Activated T-helper 1 cell treated with anti-CD3 and anti-CD28 coated beads, Interleukin-12 subunit alpha, Interleukin-12 subunit beta, Interleukin-2, Interleukin-4 antibody, amounts not matched to agents 30 ng/mL and 10 ng/mL and 1 ng/mL, durations not matched to agents 14 hours and 24 hours and 36 hours (primary cell): ENCODE measurements around the gene AGAP9. TPM values are rescaled to one million over a fixed set of nuclear protein-coding genes. Genes with fewer than 3 reads are reported as not detected.
"Not testable (repeated sequence)": the region's sequence is repeated elsewhere in the genome, so short reads cannot be mapped to it uniquely, and the experiment has no call there.

Experiments used
- DNase-seq: peaks from one replicate; pipeline ENCODE4 v3.0.0; 2021; ENCODE audit warnings: low spot score
- H3K27ac Mint-ChIP-seq: one replicate; pipeline ENCODE4 v1.8.0; 2021; ENCODE audit warnings: mild to moderate bottlenecking, mixed read lengths
- H3K27me3 Mint-ChIP-seq: one replicate; pipeline ENCODE4 v1.8.0; 2022; ENCODE audit warnings: mild to moderate bottlenecking, moderate library complexity, mixed read lengths; ENCODE audit not compliant: insufficient read depth
- H3K36me3 Mint-ChIP-seq: one replicate; pipeline ENCODE4 v1.8.0; 2021; ENCODE audit warnings: low read depth, mixed read lengths
- H3K4me1 Mint-ChIP-seq: one replicate; pipeline ENCODE4 v1.8.0; 2021; ENCODE audit warnings: low read depth, mixed read lengths
- H3K4me3 Mint-ChIP-seq: one replicate; pipeline ENCODE4 v1.8.0; 2021; ENCODE audit warnings: mild to moderate bottlenecking, moderate library complexity, mixed read lengths
- H3K9me3 Mint-ChIP-seq: one replicate; pipeline ENCODE4 v1.8.0; 2021; ENCODE audit warnings: mixed read lengths
- intact Hi-C: fragments of 100-400 bp; cut with micrococcal nuclease; formaldehyde crosslinking; loops from one replicate; pipeline ENCODE4 v1.15.1; 2024
- total RNA-seq: library from RNA; stranded (reverse); gene quantifications from 2 replicates; pipeline ENCODE4 v1.2.3, GENCODE V29; 2022

Gene AGAP9
- 9.2 and 9.5 TPM in 2 replicates for total RNA-seq

DNA sequence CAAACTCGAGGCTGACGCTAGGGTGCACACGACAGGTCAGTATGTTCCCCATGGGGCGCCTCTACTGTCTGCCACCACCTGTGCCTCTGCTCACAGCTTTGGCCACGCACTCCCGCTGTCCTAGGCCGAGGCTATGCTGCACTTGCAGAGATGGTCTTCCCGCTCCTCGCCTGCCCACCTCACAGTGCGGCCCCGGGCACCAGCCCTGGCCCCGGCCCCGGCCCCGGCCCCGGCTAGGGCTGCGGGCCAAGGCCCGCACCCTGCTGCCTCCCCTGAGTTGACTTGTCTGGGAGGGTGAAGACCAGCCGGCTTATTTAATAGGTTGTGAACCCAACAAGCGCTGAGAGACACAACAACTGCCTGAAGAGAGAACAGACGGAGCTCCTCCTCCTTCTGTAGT is at the start of gene AGAP9:
TSS of gene AGAP9 (minus strand) at position 164 of the 400 bp plus-strand sequence. CDS start at position 52, 112 bp downstream.
- H3K27ac Mint-ChIP-seq, H3K4me3 Mint-ChIP-seq, H3K9me3 Mint-ChIP-seq, H3K4me1 Mint-ChIP-seq, intact Hi-C loops, H3K36me3 Mint-ChIP-seq, DNase-seq, H3K27me3 Mint-ChIP-seq: not testable (repeated sequence)

DNA sequence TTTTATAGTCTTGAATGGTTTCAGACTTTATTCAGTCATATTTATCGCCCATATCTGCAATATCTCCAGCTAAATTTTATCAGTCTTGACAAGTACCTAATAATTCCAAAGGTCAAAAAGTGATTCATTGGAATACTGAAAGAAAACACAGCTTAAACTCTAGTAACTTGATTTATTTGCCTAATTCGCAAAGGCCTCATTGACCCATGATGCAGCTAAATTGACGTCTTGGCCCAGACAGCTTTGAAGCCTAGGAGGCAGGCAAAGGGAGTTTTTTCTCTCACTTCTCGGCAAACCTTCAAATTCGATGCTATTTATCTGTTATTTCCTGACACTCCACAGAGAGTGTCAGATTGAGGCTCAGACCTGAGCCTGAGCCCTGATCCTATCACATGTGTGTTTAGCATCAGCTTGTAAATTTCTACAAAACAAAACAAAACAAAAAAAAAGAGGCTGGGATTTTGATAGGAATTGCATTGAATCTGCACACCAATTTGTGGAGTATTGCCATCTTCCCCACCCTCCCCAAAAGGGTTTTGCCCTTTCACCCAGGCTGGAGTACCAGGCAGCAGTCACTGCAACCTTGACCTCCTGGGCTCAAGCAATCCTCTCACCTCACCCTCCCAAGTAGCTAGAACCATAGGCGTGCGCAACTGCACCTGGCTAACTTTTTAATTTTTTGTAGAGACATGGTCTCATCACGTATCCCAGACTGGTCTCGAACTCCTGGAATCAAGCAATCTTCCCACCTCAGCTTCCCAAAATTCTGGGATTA is 47.9 kb upstream of the AGAP9 start:
- H3K4me3 Mint-ChIP-seq, DNase-seq, intact Hi-C loops, H3K9me3 Mint-ChIP-seq, H3K4me1 Mint-ChIP-seq, H3K27ac Mint-ChIP-seq, H3K27me3 Mint-ChIP-seq, H3K36me3 Mint-ChIP-seq: not testable (repeated sequence)

DNA sequence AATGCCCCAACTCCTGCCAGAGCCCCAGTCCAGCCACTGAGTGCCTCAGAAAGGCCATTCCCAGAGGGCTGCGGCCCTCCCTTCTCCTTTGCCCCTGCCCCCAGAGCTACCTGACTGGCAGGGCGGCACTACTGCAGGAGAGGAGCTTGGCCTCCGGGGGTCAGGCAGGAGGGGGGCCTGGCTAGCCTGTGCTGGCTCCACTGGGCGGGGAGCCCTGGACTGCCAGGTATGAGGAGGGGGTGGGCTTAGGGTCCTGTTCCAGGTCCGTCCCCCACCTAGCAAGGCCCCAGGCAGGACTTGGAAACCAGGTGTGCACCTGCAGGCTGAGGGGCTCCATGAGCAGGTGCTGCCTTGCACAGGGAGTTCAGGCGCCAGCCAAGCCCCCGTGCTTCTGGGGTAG is 43.3 kb upstream of the AGAP9 start:
- H3K27ac Mint-ChIP-seq, H3K9me3 Mint-ChIP-seq, intact Hi-C loops, H3K36me3 Mint-ChIP-seq, H3K4me1 Mint-ChIP-seq, H3K27me3 Mint-ChIP-seq, H3K4me3 Mint-ChIP-seq, DNase-seq: not testable (repeated sequence)

DNA sequence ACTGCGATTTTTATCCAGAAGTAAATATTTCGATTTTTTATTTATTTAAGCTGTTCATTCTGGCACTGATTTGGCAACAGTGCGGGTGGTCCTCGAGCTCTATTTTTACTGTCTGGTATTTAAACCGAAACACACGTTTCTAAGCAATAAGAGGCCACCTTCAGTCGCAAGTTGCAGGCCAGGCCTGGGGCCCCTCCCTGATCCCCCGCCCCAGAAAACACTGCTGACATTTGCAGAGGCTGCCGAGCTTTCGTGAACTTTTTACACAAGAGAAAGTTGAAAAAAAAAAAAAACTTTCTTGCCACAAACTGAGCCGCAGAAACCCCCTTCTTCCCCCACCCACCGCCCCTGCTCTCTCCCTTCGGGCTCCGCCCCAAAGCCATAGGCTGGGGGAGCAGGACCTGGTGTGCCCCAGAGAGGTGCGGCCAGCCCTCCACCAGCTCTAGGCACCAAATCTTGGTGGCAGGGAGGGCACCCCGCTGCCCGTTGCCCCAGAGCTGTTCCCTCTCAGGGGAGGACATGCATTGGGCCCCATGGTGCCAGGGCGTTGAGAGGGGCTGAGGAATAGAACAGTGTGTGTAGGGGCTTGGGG is 42.8 kb upstream of the AGAP9 start:
- DNase-seq, H3K9me3 Mint-ChIP-seq, H3K36me3 Mint-ChIP-seq, H3K4me3 Mint-ChIP-seq, H3K27me3 Mint-ChIP-seq, H3K4me1 Mint-ChIP-seq, intact Hi-C loops, H3K27ac Mint-ChIP-seq: not testable (repeated sequence)

DNA sequence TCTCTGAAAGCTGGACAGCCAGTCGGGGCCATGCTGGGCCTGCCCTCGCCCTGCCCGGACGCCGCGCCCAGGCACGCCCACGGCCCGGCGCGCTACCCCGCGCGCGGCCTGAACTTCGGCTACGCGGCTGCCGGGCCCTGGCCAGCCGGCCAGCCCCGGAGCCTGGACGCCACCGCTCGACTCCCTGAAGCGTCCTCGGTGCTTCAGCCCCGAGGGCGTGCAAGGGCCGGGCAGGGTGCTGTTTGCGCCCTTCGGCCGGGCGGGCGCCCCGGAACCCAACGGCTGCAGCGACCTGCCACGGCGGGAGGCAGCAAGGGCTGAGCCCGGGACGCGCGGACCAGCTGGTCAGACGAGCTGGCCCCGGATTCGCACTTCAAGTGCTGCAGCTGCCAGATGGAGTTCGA is 42.1 kb upstream of the AGAP9 start:
- H3K27me3 Mint-ChIP-seq, H3K27ac Mint-ChIP-seq, H3K4me1 Mint-ChIP-seq, intact Hi-C loops, H3K36me3 Mint-ChIP-seq, H3K9me3 Mint-ChIP-seq, H3K4me3 Mint-ChIP-seq, DNase-seq: not testable (repeated sequence)

DNA sequence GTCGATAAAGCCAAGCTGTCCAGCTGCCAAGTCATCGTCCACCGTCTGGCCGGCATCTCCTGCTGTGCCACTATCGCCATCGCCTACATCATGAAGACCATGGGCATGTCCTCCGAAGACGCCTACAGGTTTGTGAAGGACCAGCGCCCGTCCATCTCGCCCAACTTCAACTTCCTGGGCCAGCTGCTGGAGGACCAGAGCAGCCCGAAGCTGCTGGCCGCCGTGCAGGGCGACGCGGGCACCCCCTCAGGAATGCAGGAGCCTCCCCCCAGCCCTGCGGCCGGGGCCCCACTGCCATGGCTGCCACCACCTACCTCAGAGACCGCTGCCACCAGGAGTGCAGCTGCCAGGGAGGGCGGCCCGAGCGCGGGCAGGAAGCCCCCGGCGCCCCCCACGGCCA is 41.5 kb upstream of the AGAP9 start:
- DNase-seq, H3K4me3 Mint-ChIP-seq, H3K4me1 Mint-ChIP-seq, H3K27me3 Mint-ChIP-seq, H3K27ac Mint-ChIP-seq, H3K9me3 Mint-ChIP-seq, intact Hi-C loops, H3K36me3 Mint-ChIP-seq: not testable (repeated sequence)

DNA sequence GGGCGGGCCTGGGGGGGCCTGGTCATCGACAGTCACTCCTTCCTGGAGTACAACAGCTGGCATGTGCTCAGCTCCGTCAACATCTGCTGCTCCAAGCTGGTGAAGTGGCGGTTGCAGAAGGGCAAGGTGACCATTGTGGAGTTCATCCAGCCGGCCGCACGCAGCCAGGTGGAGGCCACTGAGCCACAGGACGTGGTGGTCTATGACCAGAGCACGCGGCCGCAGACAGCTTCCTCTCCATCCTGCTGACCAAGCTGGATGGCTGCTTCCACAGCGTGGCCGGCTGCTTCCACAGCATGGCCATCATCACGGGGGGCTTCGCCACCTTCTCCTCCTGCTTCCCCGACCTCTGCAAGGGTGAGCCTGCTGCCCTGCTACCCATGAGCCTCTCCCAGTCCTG is 40.9 kb upstream of the AGAP9 start:
- H3K36me3 Mint-ChIP-seq, intact Hi-C loops: not testable (repeated sequence)

DNA sequence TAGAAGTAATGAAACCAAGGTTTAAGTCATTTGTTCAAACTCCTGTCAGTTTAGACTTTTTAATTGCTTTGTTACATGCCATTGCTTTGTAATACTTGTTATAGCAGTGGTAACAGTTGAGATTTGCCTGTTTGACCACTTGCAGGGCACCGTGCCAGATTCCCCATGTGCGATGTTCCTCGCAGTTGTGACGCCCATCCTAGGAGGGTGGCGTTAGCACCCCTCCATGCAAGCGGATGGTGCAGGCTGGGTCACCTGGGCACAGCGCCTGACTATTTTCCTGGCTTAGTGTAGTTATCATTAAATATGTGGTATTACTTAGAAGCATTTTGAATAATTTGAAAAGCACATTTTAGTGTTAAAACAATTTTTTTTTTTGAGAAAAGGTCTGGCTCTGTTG is 37.0 kb upstream of the AGAP9 start:
- H3K27ac Mint-ChIP-seq, intact Hi-C loops, H3K36me3 Mint-ChIP-seq, H3K4me1 Mint-ChIP-seq, H3K4me3 Mint-ChIP-seq, DNase-seq, H3K9me3 Mint-ChIP-seq: not testable (repeated sequence)
- H3K27me3 Mint-ChIP-seq: peaks cover 25% of the 10 kb centered on the region

More for the DNA sequence above, 40.9 kb upstream of the AGAP9 start:
- H3K4me3 Mint-ChIP-seq, H3K27me3 Mint-ChIP-seq, H3K27ac Mint-ChIP-seq, DNase-seq, H3K4me1 Mint-ChIP-seq, H3K9me3 Mint-ChIP-seq: not testable (repeated sequence)

DNA sequence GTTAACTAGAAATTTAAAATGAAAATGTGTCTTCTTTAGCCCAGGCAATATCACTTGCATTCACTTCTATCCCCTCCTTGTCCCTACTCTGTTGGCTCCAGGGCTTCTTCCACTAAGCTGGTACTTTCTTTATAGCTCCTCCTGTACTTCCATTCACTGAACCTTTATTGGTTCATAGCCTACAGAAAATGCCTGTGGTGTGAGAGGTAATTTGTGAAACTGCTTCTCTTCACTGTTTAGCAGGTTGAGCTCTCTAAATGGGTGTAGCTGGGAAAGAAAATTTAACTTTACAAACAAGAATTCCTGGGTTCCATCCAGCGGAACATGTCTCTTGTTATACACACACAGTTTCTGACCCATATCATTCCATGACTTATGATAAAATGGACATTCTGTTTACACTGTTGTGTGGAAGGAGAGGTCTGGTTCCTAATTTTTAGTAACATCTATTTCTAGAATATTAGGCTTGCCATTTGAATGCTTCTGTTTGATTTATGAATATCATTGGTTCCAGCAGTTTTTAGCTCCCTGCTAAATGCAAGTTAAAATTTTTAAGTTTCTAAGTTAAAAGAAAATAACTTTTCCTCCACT is 36.4 kb upstream of the AGAP9 start:
- H3K4me1 Mint-ChIP-seq, DNase-seq, intact Hi-C loops, H3K4me3 Mint-ChIP-seq, H3K27ac Mint-ChIP-seq, H3K9me3 Mint-ChIP-seq, H3K36me3 Mint-ChIP-seq: not testable (repeated sequence)
- peaks cover 25% of the 10 kb centered on the region for H3K27me3 Mint-ChIP-seq

DNA sequence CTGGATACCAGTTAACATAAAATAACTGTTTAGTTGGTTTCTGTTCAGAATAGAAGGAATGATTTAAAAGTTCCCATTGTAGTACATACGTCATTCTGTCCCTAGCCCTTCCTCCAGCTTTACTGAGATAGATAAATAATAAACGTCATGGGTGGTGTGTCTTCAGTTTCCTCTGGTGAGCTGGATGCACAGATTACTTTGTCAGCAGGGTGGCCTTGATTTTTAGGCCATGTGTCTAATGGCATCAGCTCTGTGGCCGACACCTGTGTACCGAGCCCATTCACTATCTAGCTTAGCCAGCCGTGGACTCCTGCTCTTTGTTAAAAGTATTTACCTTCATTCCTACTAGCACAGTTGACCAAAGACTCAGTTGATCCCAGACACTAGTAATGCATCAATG is 34.7 kb upstream of the AGAP9 start:
- H3K4me1 Mint-ChIP-seq, H3K9me3 Mint-ChIP-seq, DNase-seq, H3K27ac Mint-ChIP-seq, intact Hi-C loops, H3K4me3 Mint-ChIP-seq, H3K36me3 Mint-ChIP-seq: not testable (repeated sequence)
- H3K27me3 Mint-ChIP-seq: peaks cover 22% of the 10 kb centered on the region

DNA sequence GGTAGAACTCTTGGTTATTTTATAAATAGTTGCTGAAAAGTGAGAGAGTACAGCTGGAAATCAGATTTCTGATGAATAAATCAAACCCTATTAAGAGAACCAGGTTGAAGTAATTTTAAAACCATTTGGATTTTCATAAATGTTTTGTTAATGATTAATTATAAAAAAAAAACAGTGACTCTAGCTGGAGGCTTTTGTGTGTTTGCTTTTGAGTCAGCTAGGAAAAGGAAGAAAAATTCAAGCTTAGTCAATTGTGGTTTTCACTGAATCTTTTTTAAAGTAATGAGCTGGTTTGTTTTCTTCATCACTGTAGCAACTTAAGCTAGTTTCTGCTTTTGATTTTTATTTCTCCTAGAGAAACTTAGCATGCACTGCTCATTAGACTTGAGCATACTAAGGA is 34.2 kb upstream of the AGAP9 start:
- H3K27ac Mint-ChIP-seq, intact Hi-C loops: not testable (repeated sequence)

DNA sequence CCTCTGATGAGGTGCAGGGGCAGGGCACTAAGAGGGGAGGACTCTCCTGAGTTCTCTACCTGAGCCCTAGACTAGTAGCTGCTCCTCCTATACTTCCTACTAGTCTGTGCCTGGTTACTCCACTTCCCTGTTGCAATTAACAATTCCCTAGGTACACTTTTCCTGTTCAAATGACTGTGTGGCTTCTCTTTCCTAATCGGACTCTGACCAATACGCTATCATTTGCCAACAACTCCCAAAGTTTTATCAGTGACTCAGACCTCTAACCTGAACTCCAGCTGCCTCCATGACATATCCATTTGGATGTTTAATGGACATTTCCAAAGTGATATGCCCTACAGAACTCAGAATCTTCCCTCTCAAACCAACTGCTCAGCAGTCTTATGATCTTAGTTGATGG is 31.9 kb upstream of the AGAP9 start:
- H3K4me3 Mint-ChIP-seq, intact Hi-C loops, H3K27ac Mint-ChIP-seq, DNase-seq, H3K9me3 Mint-ChIP-seq, H3K36me3 Mint-ChIP-seq, H3K4me1 Mint-ChIP-seq: not testable (repeated sequence)
- H3K27me3 Mint-ChIP-seq: peaks cover 22% of the 10 kb centered on the region

More for the DNA sequence above, 34.2 kb upstream of the AGAP9 start:
- H3K4me3 Mint-ChIP-seq, H3K36me3 Mint-ChIP-seq, H3K9me3 Mint-ChIP-seq, H3K4me1 Mint-ChIP-seq, DNase-seq: not testable (repeated sequence)
- peaks cover 22% of the 10 kb centered on the region for H3K27me3 Mint-ChIP-seq

DNA sequence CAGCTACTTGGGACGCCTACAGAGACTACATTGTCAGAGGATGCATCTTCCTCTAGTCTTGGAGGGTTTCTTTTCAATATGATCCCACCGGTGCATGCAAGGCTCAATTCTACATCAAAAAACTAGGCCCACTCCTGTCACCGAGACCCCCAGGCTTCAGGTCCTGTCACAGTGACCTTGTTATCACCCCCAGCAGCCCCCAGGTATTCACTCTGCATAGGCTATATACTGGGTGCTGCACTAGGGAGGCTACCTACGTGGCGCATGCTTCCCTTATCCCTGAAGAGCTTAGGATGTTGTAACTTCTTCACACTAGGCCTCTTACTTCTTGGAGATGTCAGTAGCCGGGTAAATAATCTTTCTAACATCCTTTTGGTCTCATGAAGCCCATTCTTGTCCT is 31.1 kb upstream of the AGAP9 start:
- H3K4me1 Mint-ChIP-seq: not testable (repeated sequence)
- peak overlapping the region; percentile 60 for H3K4me3 Mint-ChIP-seq
- peaks cover 19% of the 10 kb centered on the region for H3K27me3 Mint-ChIP-seq

More for the DNA sequence above, 31.1 kb upstream of the AGAP9 start:
- H3K27ac Mint-ChIP-seq, H3K9me3 Mint-ChIP-seq, DNase-seq, intact Hi-C loops, H3K36me3 Mint-ChIP-seq: not testable (repeated sequence)
